ENCODE measurements around the gene PEF1. TPM values are rescaled to one million over a fixed set of nuclear protein-coding genes. Genes with fewer than 3 reads are reported as not detected.

PEF1 gene
- total and polyA plus RNA-seq, 2 of the 8 experiments (the other 6 are each of a cell fraction or from before 2014, with no cell fraction given): 35.2 to 69.2 TPM

DNA sequence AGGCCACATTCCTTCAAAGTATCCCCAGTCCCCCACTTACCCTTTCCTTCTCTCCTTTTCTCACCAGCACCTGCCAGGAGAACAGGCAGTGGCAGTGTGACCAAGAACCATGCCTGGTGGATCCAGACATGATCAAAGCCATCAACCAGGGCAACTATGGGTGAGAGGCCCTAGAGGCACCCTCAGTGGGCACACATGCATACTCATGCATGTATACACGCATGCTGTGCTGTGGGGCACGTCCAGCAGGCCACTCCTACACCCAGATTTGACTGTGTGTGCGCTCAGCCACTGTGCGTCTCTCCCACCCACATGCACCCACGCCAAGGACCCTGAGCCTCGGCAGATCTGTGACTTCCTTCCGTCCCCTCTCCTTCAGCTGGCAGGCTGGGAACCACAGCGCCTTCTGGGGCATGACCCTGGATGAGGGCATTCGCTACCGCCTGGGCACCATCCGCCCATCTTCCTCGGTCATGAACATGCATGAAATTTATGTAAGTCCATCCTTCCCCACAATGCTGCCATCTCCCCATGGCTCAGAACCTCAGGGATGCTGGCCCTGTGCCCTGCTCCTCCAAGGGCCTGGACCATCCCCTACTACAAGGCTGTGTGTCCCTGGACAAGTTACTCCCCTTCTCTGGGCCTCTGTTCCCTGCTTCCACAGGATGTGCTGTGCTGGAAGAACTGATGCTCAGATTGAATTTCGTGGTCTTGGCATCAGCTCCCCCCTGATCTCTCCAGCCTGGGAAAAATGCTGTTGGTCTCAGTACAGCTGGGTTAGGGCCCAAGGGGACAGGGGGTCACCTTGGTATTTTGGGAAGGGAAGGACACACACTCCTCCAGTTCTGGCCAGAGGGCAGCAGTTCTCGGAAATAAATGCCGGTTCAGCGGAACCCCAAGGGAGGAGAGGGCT, 61.3 kb downstream of the PEF1 start (continued):
- no peak for TF ChIP-seq KDM1A (IDR thresholded peaks at IDR 0.05; ENCODE audit: borderline replicate concordance, low read length)
- TF ChIP-seq EZH2 (IDR thresholded peaks at IDR 0.05; ENCODE audit: low read depth, low read length, severe bottlenecking): no peak
- no peak for TF ChIP-seq SUZ12 (IDR thresholded peaks at IDR 0.05; ENCODE audit: low read length)
- TF ChIP-seq GTF2F1 (IDR thresholded peaks at IDR 0.05; ENCODE audit: borderline replicate concordance, low read depth, low read length): no peak
- TF ChIP-seq TCF12 (IDR thresholded peaks at IDR 0.05; ENCODE audit: low read depth, low read length): no peak
- TF ChIP-seq SP4 (IDR thresholded peaks at IDR 0.05; ENCODE audit: low read length): no peak
- no peak for TF ChIP-seq CHD2 (IDR thresholded peaks at IDR 0.05; ENCODE audit: low read length)
